Activated effector memory CD4-positive, alpha-beta T cell treated with anti-CD3 and anti-CD28 coated beads, Interleukin-2, amount 50 U/mL, for 16 hours (primary cell): ENCODE results near the gene GPR161.

Experiments
- DNase-seq: peaks from one replicate; pipeline ENCODE4 v3.0.0-alpha.2; 2020

GPR161 gene

GRCh38 chr1:168105846-168106245 lies 30.9 kb downstream of the GPR161 start:
- DNase-seq, result no peak

DNA sequence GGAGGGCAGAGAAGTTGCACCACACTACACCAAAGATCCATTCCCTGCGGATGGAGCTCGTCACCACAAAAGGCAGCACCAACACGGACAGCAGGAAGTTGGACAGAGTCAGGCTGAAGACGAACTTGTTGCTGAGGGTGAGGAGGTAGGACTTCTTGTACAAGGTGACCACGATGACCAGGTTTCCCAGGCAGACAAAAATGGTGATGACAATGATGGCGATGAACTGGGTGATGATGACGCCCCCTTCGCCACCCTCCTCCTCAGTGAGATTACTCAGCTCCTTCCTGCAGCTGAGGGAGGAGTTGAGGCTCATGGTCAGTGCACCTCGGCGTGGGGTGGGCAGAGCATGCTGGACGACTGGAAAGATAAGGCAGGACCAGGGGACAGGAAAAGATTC lies 32.2 kb downstream of the GPR161 start:
- no peak for DNase-seq

- no peak for DNase-seq
These were observed 34.2 kb downstream of the GPR161 start for GRCh38 chr1:168102487-168102886.

DNA sequence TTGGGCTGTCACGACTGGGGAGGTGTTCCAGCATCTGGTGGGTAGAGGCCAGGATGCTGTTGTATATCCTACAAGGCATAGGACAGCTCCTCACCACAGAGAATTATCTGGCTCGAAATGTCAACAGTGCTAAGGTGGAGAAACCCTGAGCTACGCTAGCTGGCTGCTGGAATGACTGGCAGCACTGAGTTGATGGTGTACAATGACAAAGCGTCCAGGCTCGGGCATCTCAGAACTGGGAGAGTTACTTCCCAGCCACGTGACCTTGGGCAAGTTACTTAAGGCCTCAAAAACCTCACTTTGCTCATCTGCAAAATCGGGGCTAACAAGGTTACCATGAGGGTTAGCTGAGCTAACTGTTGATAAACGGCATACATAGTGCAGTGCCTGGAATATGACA lies 35.4 kb downstream of the GPR161 start:
- no peak for DNase-seq

DNA sequence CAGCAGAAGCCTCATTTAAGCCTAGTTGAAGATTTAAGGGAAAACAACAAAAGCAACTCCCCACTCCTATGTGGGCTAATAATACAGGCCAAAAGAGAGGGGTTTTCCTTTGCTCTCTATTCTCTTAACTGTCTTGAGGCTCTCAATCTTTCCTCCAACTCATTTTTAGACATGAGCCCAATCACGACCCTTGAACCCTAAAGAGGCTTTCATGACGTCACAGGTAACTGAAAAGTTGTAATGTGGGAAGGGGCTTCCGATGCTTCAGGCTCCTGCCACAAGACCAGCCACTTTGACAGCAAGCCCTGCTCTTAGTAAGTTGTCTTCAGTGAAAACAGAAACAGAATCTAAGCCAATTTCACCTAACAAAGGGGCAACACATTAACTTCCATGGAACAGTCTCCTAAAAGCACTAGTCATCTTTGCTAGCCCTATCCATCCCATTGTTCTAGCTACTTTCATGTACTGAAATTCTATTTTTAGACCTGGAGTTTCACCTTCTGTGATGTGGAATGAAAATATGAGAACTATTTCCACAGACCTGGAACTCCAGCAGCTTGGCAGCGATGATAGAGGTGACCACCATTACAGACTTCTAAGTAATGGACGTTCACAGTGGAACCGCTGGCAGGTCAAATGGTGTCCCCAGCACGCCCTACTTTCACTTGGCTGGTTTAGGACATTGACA lies 36.3 kb downstream of the GPR161 start:
- no peak for DNase-seq

GRCh38 chr1:168099337-168099801 lies 37.4 kb downstream of the GPR161 start:
- DNase-seq, result no peak

GRCh38 chr1:168098534-168099320 lies 38.0 kb downstream of the GPR161 start:
- DNase-seq, result no peak

DNA sequence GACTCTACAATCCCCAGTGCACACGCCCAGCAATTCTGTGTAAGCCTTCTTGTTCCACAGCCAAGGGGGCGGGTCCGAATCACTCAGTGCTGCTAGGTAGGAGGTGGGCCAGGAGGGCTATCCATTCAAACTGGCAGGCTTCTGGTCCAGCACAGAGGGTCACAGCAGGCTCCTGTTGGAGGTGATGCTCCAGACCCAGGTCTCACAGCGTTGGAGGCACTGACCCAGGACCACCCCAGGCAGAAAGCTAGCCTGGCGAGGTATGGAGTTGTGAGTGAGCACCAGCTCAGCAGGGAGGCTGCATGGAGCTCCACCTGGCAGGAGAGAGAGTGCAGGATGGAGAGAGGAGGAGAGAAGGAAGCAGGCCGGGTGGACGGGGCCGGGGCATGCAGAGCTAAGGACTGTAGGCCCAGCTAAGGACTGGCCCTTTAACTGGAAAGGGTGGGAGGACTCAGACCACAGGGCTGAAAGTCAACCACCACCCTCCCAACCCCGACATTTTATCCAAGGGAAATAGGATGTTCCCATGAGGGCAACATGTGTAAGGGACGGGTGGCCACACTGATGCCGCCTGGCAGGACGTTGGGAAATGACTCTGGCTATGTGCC lies 38.7 kb downstream of the GPR161 start:
- DNase-seq, result no peak

GRCh38 chr1:168096296-168097165 lies 40.2 kb downstream of the GPR161 start:
- no peak for DNase-seq

DNA sequence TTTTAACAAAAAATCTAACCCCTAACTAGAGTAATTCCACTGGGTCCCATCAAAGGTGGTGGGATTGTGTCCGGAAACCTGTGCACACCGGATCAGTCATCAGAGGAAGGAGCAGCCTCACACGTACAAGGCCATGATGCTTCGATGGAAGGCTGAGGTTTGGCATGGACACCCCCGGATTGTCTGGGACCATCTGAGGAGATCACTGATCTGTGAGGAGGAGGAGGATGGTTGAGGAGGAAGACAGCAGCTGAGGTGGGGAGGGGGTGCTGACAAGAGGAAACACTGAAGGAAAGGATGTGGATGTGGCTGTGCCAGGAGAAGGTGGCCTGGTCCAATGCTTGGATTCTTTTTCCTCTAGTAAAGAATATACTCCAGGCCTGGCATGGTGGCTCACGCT lies 41.3 kb downstream of the GPR161 start:
- no peak for DNase-seq

DNA sequence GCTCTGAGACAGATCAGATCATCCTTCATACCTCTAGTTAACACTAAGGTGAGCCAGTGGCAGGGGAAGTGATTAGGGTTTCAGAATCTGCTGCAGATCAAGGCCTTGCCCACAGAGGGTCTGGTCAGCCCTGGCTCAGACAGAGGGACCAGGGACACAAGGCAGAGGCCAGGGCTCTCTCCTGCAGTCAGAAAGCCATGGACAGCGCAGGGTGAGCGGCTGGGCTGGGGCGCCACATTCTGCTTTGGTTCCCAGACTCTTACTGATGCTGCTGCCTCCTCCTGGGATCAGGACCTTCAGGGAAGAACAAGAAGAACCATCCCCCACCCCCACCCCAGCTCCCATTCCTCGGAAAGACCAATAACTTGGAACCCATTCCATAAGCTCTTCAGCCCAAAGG lies 43.1 kb downstream of the GPR161 start:
- no peak for DNase-seq

GRCh38 chr1:168092566-168093355 lies 44.0 kb downstream of the GPR161 start:
- no peak for DNase-seq

- DNase-seq, result no peak
These were observed 44.8 kb downstream of the GPR161 start for GRCh38 chr1:168091720-168092550.

- DNase-seq, result no peak
These were observed 45.7 kb downstream of the GPR161 start for GRCh38 chr1:168091063-168091462.

GRCh38 chr1:168090395-168090794 lies 46.3 kb downstream of the GPR161 start:
- DNase-seq, result no peak

DNA sequence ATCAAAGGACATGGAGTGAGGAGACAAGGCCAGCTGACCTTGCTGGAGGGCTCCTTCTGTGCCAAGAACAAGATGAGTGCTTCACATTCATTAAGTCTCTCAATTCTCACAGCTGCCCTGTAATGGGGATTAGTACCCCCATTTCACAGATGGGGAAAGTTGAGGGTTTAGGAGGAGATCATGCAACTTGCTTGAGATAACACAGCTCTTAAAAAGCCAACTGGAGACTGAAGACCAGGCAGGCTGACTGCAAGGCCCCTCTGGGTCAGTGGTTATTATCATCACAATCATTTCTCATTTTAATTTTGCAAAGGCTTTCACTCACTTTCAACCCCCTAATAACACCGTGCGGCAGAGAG lies 46.8 kb downstream of the GPR161 start:
- no peak for DNase-seq

DNA sequence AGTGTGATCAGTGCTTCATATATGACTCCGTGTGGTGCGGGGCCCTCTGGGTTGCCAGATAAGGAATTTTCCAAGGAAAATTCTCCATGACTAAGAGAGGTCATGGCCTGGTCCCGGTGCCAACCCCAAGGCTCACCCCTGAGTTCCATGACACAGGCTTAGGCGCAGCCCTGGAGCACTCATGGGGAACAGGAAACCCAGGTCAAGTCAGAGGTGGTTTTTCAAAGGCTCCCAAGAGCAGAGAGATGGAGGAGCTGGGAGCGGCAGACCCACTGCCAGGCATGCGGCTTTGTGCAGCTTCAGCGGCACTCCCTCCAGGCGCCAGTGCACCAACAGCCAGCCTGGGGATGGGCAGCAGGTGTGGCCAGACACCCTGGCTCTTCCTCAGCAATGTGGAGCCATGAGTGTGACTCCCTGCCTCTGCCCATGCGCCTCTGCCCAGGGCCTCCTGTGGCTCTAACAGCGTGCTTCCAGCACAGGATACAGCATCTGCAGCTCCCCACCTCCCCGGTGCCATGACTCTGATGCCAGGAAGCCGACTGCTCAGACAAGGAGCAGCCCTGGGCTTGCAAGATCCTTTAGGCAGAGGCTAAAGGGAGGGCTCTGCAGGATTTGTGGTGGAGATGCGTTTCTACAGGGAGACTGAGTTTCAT lies 47.3 kb downstream of the GPR161 start:
- no peak for DNase-seq

DNA sequence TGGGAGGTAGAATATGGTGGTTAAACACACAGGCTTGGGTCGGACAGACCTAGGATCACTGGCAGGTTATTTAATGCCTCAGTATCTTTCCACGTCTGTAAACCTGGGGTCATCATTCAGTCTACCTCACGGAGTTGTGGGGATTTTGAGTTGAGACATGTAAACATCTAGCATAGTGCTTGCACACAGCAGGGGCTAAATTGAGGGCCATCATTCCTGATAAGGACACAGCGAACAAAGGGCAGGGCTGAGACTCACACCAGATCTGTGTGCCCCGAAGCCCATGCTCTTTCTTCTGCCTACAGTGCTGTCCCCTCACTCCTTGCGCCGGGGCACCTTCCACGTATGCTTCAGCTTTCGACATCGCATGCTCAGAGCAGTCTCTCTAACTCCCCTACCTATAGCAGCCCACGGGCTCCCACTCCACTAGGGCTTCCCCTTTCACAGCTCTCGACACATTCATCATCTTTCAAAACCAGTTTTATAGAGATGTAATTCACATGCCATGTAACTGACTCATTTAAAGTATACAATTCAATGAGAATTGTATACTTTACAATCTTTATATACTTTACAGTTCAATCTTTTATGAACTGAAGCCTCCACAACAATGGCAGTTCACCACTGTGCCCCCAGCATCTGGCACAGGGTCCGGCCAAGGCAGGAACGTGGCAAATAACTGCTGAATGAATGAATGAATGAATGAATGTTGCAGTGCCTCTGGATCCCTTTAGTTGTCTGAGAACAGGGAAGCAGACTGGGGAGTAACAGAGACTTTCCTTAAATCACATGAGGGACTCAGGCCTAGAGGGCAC lies 48.0 kb downstream of the GPR161 start:
- no peak for DNase-seq

- no peak for DNase-seq
These were observed 49.0 kb downstream of the GPR161 start for GRCh38 chr1:168087696-168088095.

DNA sequence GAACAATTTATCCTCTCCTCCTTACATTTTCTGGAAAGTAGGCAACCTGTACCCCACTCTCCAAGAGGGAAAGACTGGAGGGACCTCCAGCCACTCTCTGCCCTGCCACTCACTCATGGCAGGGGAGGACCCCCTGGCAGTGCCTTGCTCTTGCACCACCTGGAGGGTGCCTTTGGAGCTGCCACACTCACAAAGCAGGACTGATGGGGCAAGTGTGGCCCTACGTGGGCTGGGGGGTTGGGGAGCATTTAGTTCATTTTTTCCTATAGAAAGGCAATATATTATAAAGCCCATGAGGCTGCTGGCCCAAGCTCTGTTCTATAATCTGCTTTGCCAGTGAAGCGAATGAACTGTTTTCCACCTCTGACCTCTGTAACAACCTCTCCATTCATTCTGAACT lies 50.3 kb downstream of the GPR161 start:
- DNase-seq, result no peak
